K562 (cell line): ENCODE data around the gene NAGLU. TPM values are rescaled to one million over a fixed set of nuclear protein-coding genes. Genes with fewer than 3 reads are reported as not detected.

Experiments
- ARID4B ChIP-seq: sonication (generic); formaldehyde crosslinking; IDR thresholded peaks from 2 replicates; pipeline ENCODE4 v1.8.0; 2022; ENCODE audit warnings: mild to moderate bottlenecking, missing genetic modification reagents
- MAX ChIP-seq: sonication (generic); formaldehyde crosslinking; IDR thresholded peaks from 2 replicates; pipeline ENCODE4 v1.9.0; 2022; ENCODE audit warnings: mild to moderate bottlenecking, missing genetic modification reagents
- MEIS2 ChIP-seq: fragments of 450-650 bp; IDR thresholded peaks from 2 replicates; pipeline ENCODE4 v1.6.1; 2014; ENCODE audit warnings: mild to moderate bottlenecking; ENCODE audit not compliant: partially characterized antibody
- MLLT1 ChIP-seq, 2 experiments: fragments of 450-650 bp; IDR thresholded peaks; 2 replicates each; pipeline ENCODE4 v1.6.1; 2016
- MYC ChIP-seq, 2 experiments: fragments of 250-450 bp in 1 of 2; sonication (Bioruptor Pico) in 1 of 2; IDR thresholded peaks; 2 replicates each; pipeline versions ENCODE4 v1.5.1 to v1.6.1; 2012 to 2021; ENCODE audit warnings: low read depth in 2 of 2, borderline replicate concordance in 1 of 2, improper control_type of control experiment in 1 of 2, low read length in 1 of 2, mild to moderate bottlenecking in 1 of 2, moderate library complexity in 1 of 2
- PRDM10 ChIP-seq: fragments of 450-650 bp; IDR thresholded peaks from 2 replicates; pipeline ENCODE4 v1.6.1; 2018; ENCODE audit not compliant: partially characterized antibody
- RB1 ChIP-seq: fragments of 450-650 bp; IDR thresholded peaks from 2 replicates; pipeline ENCODE4 v1.6.1; 2017; ENCODE audit warnings: low read depth, mild to moderate bottlenecking
- SMAD4 ChIP-seq: fragments of 250-450 bp; sonication (Bioruptor Pico); conservative IDR thresholded peaks from 2 replicates; pipeline ENCODE4 v1.8.0; 2021; ENCODE audit warnings: inconsistent platforms, mild to moderate bottlenecking, moderate library complexity
- XRCC5 ChIP-seq: fragments of 200-400 bp; formaldehyde crosslinking; IDR thresholded peaks from 2 replicates; pipeline ENCODE4 v1.6.1; 2017; ENCODE audit warnings: low read depth, mild to moderate bottlenecking, low read length
- ZMIZ1 ChIP-seq, 2 experiments: fragments of 150-350 bp in 1 of 2; IDR thresholded peaks; 2 replicates each; pipeline ENCODE4 v1.6.1; 2012 to 2016; ENCODE audit warnings: low read depth in 2 of 2, low read length in 2 of 2, mild to moderate bottlenecking in 1 of 2, moderate library complexity in 1 of 2
- ZNF384 ChIP-seq: IDR thresholded peaks from 2 replicates; pipeline ENCODE4 v1.6.1; 2012; ENCODE audit warnings: low read depth, low read length, improper control_type of control experiment
- polyA plus RNA-seq, 8 experiments: library from polyadenylated mRNA; depleted of rRNA in 4 of 8; stranded (reverse) in 5 of 8; unstranded in 3 of 8; fragments of >200 nt; fragmentation: Nextera tagmentation in 2 of 8; fragmentation: Illumina TruSeq in 1 of 8; extraction: Ambion mirVana in 2 of 8; extraction: Trizol in 1 of 8; gene quantifications; 2 replicates each; pipeline versions ENCODE4 v1.2.1 to v1.2.3, GENCODE V29; 2011 to 2014; ENCODE audit warnings: inconsistent platforms in 1 of 8, missing spikeins in 1 of 8
- total RNA-seq, 7 experiments: library from RNA; depleted of rRNA in 6 of 7; stranded (reverse); fragments of >200 nt in 6 of 7; fragmentation: Illumina TruSeq in 2 of 7; extraction: Trizol in 2 of 7; gene quantifications; 2 replicates each; pipeline versions ENCODE4 v1.2.1 to v1.2.3, GENCODE V29; 2011 to 2021; ENCODE audit warnings: low replicate concordance in 1 of 7

The NAGLU gene
- total and polyA plus RNA-seq, 9 of the 15 experiments (the other 6 are each of a cell fraction or from before 2014, with no cell fraction given) = 0.04 to 21.5 (median 8.5) TPM

- TF ChIP-seq XRCC5 (peak; percentile 85), MAX (peak; percentile 12; the same call in 1 of the 2 replicates), ZNF384 (peak; percentile 99), PRDM10 (peak; percentile 32), MYC (IDR thresholded peaks at IDR 0.05; ENCODE audit: low read depth, low read length) (peak; percentile 53), MYC (CRISPR knock-in tag; IDR thresholded peaks at IDR 0.05; ENCODE audit: borderline replicate concordance, low read depth) (no peak), ARID4B (CRISPR knock-in tag) (peak; percentile 42; the same call in 1 of the 2 replicates), ZMIZ1 (IDR thresholded peaks at IDR 0.05; ENCODE audit: low read depth in 2 of 2, low read length in 2 of 2) (peak in 1 of 2 experiments; percentile 31; a peak in 1 of 4 replicates), SMAD4 (CRISPR knock-in tag) (peak; percentile 50; the same call in 1 of the 2 replicates), MEIS2 (peak; percentile 7), RB1 (peak; percentile 41), MLLT1 (IDR thresholded peaks at IDR 0.05) (0 out of 4 replicates have a peak, but pooled peaks of 1 of the 2 experiments have one; percentile 12)
Measured at GRCh38 chr17:42578282-42578869, 42.3 kb downstream of the NAGLU start (continued).
